GM19438 (cell line): ENCODE data around the gene MIDN.

Source experiments
- ATAC-seq: cut with Tn5 transposase; IDR thresholded peaks from one replicate; pipeline ENCODE4 v1.9.1; 2021; ENCODE audit warnings: low read depth; ENCODE audit not compliant: unreplicated experiment

MIDN gene

DNA sequence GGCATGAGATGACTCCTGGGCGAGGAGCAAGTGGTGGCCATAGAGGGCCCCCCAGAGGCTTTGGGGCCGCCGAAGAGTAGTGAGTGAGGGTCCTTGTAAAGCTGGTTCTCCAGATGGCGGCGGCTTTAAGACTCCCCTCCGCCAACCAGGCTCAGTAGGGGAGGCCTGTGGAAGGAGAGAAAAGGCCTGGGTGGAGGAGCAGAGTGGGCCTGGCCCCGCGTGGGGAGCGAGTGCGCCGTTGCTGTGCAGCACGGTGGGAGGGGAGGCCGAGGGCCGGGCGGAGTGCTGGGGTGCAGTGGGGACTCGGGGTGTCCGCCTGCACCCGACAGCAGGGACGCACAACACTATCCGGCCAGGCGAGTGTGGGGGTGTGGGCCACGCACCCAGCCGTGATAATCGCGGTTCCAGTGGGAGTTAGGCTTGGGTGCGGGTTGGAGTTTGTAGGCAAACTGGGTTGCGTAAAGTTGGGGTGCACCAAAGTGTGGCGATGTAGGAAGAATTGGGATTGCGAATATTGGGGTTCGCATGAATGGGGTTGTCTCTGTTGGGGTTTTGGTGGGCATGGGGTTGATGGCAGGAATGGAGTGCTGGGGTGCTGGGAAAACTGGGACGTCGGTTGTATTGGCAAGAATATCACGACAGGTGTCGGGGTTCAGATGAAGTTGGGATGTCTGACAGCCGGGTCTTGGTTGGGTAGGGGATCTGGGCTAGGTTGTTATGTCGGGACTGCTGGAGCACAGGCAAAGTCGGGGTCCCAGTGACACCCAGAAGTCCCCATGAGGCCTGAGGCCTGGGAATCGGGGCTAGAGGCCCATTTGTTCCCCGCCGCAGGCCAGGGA, 20.1 kb downstream of the MIDN start:
- no peak for ATAC-seq

DNA sequence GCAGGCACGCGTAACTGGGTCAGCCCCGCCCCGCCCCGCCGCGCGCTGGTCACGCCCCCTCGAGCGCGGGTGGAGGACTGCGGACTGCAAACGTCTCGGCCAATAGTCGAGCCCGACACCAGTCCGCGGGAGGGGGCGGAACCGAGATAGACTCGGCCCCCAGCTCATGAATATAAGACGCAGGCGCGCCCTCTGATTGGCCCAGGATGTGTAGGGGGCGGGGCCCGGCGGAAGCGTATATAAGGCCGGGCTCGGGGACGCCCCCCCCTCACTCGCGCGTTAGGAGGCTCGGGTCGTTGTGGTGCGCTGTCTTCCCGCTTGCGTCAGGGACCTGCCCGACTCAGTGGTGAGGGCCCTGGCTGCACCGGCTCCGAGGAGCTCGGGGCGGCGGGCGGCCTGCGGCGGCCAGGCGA, 20.7 kb downstream of the MIDN start, which contains the start of gene CIRBP:
Gene CIRBP, plus strand, starts transcription at position 268 of the 413 bp plus-strand sequence. CDS start 1,602 bp downstream, outside the sequence.
- ATAC-seq: peak; percentile 42

DNA sequence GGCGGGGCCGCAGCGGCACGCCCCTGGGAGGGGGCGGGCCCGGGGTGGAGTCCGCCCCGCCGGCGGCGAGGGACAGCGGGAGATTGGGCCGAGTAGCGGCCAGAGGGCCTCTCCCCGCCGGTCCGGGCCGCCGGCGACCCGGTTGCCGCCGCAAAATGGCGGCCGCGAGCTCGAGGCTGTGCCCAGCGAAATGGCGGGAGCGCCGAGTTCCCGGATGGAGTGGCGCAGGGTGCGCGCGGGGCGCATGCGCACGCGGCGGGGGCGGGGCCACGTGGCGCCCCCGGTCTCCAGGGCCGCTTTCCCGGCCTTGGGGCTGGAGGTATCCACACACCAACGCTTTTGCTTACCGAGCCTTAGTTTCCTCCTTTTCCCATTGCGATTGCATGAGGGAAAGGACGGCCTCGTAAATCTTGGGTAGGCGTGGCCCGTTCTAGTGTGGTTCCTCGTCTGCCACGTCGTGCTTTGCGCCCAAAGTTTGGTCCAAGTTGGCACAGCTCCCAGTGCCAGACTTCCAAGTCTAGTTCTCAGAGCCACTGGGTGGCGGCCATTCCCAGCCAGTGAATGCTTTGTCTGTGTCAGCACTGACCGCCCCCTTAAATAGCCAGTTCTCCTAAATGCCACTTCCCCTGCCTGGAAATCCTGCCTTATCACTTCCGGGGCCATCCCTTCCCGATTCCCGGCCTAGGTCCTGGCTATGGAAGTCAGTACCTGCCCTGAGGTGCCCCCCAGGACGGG, 21.3 kb downstream of the MIDN start:
- peak; percentile 20 for ATAC-seq

DNA sequence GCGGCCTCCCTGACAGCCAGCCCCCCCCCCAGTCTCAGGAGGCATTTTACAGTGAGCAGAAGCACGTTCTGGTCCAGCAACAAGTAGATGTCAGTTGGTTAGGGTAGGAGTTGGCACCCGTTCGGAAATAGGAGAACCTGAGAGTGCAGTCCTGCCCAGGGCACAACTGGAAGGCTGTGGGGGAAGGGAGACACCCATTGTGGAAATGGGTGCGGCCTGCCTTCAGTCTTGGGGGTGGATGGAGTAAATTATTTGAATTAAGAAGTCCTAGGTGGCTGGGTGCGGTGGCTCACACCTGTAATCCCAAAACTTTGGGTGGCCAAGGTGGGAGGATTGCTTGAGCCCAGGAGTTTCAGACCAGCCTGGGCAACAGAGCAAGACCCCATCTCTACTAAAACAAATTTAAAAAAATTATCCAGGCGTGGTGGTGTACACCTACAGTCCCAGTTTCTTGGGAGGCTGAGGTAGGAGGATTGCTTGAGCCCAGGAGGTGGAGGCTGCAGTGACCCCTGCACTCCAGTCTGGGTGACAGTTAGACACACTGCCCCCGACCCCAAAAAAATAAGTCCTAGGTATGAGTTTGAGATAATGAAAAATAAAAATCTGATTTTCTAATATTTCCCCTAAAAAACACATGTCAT, 21.9 kb downstream of the MIDN start:
- no peak for ATAC-seq

DNA sequence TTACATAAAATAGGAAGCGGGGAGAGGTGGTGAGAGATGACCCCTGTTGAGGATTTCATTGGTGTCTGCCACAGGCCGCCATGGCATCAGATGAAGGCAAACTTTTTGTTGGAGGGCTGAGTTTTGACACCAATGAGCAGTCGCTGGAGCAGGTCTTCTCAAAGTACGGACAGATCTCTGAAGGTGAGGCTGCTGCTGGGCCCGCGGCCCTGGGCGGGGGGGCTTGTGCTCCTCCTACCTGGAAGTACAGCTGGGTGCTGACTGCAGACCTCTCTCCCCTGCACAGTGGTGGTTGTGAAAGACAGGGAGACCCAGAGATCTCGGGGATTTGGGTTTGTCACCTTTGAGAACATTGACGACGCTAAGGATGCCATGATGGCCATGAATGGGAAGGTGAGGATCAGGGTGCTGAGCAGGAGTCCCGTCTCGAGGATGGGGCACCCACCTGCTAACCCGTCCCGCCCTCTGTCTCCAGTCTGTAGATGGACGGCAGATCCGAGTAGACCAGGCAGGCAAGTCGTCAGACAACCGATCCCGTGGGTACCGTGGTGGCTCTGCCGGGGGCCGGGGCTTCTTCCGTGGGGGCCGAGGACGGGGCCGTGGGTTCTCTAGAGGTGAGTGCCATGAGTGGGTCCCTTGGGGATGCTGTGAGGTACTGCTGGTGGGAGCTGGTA, 22.6 kb downstream of the MIDN start:
- no peak for ATAC-seq

DNA sequence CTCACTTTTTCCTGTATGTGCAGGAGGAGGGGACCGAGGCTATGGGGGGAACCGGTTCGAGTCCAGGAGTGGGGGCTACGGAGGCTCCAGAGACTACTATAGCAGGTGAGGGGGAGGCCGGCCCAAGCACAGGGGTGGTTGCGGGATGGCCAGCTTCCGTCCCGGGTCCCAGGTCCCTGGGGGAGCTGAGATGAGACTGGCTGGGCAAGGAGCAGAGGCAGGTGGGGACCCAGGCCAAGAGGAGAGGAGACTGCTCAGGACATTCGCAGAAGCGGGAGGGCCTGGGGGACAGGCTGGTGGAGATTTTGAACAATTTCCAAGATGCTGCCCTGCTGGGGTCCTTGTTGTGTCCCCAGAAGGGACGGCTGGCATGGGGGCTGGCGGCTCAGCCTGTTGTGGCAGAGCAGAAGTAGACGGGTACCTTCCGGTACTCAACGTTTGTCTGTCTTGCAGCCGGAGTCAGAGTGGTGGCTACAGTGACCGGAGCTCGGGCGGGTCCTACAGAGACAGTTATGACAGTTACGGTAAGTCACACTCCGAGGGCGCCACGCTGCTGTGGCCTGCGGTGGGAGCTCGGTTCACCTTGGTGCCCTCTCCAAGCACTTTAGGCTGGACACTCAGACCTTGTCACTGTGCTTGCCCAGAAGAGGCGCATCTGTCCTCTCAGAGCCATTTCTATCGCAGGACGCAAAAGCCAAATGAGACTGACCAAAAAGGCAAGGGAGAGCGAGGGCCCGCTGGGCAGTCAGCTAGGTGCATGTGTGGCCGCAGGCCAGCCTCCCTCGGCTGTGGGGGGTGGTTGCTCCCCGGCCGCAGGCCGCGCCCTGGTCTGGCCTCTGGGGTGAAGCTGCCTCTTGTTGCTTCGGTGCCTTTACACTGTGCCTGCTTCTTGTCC, 23.4 kb downstream of the MIDN start:
- ATAC-seq: no peak

DNA sequence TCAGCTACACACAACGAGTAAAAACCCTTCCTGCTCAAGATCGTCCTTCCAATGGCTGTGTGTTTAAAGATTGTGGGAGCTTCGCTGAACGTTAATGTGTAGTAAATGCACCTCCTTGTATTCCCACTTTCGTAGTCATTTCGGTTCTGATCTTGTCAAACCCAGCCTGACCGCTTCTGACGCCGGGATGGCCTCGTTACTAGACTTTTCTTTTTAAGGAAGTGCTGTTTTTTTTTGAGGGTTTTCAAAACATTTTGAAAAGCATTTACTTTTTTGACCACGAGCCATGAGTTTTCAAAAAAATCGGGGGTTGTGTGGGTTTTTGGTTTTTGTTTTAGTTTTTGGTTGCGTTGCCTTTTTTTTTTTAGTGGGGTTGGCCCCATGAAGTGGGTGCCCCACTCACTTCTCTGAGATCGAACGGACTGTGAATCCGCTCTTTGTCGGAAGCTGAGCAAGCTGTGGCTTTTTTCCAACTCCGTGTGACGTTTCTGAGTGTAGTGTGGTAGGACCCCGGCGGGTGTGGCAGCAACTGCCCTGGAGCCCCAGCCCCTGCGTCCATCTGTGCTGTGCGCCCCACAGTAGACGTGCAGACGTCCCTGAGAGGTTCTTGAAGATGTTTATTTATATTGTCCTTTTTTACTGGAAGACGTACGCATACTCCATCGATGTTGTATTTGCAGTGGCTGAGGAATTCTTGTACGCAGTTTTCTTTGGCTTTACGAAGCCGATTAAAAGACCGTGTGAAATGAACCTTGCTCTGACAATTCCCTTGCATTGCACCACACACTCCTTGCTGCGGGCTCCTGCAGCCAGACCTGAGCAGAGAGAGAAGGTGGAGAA, 24.3 kb downstream of the MIDN start:
- ATAC-seq: no peak

DNA sequence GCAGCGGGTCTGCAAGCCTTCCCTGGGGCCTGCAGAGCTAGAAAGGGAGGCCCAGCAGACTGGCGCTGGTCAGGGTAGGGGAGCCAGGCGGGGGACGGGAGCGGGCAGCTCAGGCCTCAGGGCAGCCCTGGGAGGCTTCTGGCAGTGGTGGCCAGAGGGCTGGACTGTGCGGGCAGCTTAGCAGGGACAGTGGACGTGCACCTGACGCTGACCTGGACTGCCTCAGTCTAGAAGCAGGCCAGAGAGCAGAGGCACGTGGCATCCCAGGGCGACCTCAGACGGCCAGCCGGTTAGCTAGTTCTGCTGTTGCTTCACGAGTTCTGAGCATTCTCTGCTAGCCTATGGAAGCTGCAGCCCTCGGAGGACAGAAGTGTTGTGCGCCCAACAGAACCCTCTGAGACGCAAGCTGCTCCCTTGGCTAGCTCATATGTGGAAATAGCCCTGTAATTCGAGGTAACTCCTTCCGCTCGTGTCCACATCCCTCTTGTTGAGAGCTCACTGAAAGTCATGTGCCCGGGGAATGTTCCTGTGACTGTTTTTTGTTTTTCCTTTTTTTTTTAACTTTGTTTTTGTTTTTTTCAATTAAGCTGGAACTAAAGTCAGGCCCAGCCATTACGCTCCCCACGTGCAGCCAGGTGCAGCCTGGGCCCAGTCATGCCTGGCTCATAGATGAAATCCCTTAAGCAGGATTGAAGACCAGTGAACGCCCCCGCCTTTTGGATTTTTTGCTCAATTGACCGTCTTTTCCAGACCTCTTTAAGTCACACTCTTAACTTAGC, 25.1 kb downstream of the MIDN start:
- ATAC-seq: no peak

DNA sequence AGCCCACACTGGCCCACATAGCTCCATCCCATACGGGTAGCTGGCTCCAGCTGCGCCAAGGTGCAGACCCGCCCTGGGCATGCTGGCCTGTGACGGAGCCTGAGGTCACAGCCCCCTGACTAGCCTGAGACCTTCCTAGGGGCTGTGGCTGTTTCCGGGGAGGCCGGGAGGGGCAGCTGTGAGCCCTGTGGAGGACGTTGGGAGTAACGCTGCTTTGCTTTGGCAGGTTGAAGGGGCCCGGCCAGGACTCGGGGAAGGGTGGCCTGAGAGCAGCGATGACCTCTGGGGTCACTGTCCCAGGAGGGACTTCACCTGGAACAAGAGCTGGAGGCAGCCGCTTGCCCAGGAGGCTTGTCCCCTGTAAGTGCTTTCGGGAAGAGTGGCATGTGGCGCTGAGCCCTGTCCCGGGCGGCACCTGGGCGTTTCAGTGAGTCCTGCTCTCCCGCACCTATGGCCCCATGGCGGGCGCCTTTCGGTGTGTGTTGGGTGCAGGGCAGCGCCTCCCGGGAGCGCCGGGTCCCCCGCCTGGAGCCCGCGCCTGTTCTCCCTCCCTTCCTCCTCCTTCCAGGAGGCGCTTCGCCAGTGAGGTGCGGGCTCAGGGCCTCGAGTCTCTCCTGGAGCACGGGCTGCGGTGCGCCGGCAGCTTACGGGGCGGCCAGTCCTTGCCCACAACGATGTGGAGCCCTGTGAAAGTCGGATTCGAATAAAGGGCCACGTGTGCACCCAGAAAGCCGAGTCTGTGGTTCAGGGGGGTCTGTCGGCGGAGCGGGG, 25.9 kb downstream of the MIDN start:
- ATAC-seq: no peak

DNA sequence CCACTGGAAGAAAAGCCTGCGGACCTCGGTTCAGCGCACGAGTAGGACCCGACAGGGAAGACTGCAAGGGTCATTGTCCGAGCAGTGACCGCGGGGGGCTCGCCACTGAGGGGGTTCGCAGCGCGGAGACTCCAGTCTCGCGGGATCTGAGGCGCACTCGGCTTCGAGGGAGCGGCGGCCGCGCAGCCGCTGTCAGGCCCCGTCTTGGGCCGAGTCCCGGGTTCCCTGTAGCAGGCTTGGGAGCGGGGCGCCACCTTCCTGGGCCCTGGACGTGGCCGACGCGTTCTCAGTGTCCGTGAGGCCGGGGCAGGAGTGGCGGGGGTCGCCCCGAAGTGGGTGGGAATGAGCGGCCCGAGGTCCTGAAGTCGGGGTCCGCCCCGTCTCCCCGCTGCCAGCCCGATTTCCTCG, 26.5 kb downstream of the MIDN start:
- no peak for ATAC-seq

DNA sequence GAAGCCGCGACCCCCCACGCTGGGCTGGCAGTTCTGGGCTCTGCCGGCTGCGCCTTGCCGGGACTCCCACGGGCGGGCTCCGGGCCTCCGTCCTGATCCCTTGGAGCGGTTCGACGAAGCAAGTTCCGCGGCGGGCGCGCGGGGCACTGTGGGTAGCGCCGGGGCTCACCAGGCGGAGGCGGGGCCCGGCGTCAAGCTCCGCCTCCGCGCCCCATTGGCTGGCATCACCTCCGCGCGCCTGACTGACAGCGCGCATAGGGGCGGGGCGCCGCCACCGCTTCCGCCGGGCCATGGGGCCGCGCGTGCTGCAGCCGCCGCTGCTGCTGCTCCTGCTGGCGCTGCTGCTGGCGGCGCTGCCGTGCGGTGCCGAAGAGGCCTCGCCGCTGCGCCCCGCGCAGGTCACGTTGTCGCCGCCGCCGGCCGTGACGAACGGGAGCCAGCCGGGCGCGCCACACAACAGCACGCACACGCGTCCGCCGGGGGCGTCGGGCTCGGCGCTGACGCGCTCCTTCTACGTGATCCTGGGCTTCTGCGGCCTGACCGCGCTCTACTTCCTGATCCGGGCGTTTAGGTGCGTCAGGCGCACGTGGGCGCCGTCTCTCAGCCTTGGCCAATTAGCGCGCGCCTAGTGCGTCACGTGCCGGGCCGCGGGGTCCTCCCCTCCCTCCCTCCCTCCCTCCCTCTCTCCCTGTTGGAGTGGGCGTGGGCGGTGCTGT, 27.0 kb downstream of the MIDN start, which contains the start of gene FAM174C:
Gene FAM174C, plus strand, starts transcription at position 271 of the 716 bp plus-strand sequence. Its CDS starts 20 bp downstream, at position 291.
- peak; percentile 66 for ATAC-seq

DNA sequence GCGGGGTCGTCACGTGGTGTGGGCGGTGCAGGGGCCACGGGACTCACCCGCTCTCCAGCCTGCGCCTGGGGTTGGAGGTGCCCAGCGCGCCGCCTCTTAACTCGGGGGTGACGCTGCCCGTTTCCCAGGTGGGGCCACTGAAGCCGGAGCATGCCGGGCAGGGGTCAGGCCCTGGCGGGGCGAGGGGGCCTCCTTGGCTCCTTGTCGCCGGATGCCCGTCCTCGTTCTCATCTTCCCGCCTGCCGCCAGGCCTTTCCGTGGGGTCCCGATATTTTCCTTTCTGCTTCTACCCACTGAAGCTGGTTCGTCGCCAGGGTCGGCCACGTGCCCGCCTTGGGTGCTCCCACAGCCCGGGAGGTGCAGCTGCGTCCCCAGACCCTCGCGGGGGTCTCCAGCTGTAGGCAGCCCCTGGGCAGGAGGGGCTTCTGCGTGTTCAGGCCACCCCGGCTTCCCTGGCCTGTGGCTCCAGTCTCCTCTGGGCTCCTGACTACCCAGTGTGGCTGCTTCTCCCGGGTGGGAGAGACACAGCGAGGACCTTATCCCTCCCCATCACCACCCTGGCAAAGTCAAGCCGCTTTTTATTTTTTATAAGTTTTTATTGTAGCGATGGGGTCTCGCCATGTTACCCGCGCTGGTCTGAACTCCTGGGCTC, 27.7 kb downstream of the MIDN start:
- no peak for ATAC-seq

DNA sequence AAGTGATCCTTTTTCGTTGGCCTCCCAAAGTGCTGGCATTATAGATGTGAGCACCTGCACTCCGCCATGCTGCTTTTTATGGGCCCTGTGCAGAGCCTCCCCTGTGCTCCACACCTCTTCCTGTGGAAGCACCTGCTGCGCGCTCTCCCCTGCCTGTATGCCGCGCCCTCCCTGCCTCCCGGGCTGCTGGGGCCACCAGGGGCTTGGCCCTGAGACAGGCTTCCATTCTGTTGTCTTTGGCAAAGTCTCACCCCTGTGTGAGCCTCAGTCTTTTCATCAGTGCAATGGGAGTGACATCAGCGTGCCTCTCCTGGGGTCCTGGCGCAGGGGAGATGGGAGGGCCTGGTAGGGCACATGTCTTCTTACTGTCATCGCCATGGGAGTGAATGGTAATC, 28.2 kb downstream of the MIDN start:
- ATAC-seq: no peak

DNA sequence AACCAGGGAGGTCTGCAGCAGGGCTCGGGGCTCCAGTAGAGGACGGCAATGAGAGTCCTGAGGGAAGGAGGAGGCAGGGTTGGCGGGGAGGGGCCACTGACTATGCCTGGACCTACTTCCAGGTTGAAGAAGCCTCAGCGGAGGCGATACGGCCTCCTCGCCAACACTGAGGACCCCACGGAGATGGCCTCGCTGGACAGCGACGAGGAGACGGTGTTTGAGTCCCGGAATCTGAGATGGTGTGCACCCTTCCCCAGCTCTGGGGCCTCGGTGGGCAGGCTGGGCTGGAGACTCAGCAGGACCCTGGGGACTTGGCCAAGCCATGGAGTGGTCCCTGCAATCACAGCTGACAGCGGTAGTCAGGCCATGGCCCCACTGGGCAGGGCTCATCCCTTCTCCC, 28.7 kb downstream of the MIDN start:
- no peak for ATAC-seq

DNA sequence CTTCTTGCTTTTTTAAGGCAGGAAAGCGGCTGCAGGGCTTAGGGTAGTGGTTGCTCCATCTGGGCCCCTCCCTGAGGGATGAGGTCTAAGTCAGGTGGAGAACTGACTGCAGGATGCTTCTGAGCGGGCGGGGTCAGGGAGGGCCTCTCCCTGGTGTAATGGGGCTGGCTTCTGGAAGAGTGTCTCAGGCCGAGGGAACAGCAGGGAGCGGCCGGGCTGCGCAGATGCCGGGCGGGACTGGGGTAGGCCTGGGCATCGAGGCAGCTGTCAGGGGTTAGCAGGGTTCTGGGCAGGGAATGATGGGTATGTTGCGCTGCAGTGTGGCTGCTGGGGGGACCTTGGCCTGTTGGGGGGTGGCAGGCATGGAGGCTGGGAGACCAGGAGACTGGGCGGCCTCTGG, 29.7 kb downstream of the MIDN start:
- no peak for ATAC-seq
